ENCODE data around the gene URB1. TPM values are rescaled to one million over a fixed set of nuclear protein-coding genes. Genes with fewer than 3 reads are reported as not detected.

The URB1 gene
- total and polyA plus RNA-seq, 2 experiments from 2014 or later, result 7.7 to 44.1 TPM

DNA sequence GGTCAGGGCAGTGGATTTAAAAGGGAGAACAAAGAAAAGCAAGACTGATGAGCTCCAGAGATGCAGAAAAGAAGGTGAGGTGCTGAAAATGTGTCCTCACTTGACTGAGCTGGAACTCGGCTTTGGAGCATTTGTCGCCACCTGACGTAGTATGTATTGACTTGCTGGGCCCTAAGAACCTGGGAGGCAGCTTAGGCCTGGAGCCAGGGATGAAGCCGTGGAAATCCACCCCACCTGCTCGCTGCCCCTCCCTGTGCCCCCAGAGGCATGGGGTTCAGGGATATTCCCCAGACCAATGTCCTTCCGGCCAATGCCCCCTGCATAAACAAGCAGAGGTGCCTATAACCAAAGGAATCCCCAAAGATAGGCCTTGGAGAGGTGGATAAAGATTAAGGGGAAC, 79.8 kb downstream of the URB1 start:
- Histone ChIP-seq H3K4me2 (no peak overlapping the region), H3K4me1 (ENCODE audit: insufficient read depth) (no peaks in the 10 kb centered on the region), H3F3A (replicated peaks; ENCODE audit: low read depth) (no peaks in the 10 kb centered on the region), H3K27me3 (ENCODE audit: insufficient read depth) (no peaks in the 10 kb centered on the region), H2AFZ (no peak overlapping the region), H3K79me2 (replicated peaks; ENCODE audit: insufficient read depth) (no peaks in the 10 kb centered on the region; the same call in 1 of the 2 replicates), H4K20me1 (replicated peaks; ENCODE audit: insufficient read depth) (peaks cover 3% of the 10 kb centered on the region), H3K4me3 (no peak overlapping the region), H3K9me2 (ENCODE audit: insufficient read depth) (no peaks in the 10 kb centered on the region), H3K27ac (ENCODE audit: low read depth) (no peak overlapping the region), H3K36me3 (ENCODE audit: insufficient read depth) (peaks cover 23% of the 10 kb centered on the region)
- DNase-seq (ENCODE audit: low spot score) (no peak), ATAC-seq (no peak)
- Mint-ChIP-seq H3K4me1 (peaks cover 4% of the 10 kb centered on the region; the same call in 1 of the 3 replicates), H3K36me3 (ENCODE audit: low read depth) (peaks cover 46% of the 10 kb centered on the region), H3K9me3 (no peaks in the 10 kb centered on the region), H3K27ac (no peak overlapping the region), H3K4me3 (no peak overlapping the region), H3K27me3 (ENCODE audit: insufficient read depth, low read depth, poor library complexity) (peaks cover 5% of the 10 kb centered on the region)
- TF ChIP-seq, protein P1, sequence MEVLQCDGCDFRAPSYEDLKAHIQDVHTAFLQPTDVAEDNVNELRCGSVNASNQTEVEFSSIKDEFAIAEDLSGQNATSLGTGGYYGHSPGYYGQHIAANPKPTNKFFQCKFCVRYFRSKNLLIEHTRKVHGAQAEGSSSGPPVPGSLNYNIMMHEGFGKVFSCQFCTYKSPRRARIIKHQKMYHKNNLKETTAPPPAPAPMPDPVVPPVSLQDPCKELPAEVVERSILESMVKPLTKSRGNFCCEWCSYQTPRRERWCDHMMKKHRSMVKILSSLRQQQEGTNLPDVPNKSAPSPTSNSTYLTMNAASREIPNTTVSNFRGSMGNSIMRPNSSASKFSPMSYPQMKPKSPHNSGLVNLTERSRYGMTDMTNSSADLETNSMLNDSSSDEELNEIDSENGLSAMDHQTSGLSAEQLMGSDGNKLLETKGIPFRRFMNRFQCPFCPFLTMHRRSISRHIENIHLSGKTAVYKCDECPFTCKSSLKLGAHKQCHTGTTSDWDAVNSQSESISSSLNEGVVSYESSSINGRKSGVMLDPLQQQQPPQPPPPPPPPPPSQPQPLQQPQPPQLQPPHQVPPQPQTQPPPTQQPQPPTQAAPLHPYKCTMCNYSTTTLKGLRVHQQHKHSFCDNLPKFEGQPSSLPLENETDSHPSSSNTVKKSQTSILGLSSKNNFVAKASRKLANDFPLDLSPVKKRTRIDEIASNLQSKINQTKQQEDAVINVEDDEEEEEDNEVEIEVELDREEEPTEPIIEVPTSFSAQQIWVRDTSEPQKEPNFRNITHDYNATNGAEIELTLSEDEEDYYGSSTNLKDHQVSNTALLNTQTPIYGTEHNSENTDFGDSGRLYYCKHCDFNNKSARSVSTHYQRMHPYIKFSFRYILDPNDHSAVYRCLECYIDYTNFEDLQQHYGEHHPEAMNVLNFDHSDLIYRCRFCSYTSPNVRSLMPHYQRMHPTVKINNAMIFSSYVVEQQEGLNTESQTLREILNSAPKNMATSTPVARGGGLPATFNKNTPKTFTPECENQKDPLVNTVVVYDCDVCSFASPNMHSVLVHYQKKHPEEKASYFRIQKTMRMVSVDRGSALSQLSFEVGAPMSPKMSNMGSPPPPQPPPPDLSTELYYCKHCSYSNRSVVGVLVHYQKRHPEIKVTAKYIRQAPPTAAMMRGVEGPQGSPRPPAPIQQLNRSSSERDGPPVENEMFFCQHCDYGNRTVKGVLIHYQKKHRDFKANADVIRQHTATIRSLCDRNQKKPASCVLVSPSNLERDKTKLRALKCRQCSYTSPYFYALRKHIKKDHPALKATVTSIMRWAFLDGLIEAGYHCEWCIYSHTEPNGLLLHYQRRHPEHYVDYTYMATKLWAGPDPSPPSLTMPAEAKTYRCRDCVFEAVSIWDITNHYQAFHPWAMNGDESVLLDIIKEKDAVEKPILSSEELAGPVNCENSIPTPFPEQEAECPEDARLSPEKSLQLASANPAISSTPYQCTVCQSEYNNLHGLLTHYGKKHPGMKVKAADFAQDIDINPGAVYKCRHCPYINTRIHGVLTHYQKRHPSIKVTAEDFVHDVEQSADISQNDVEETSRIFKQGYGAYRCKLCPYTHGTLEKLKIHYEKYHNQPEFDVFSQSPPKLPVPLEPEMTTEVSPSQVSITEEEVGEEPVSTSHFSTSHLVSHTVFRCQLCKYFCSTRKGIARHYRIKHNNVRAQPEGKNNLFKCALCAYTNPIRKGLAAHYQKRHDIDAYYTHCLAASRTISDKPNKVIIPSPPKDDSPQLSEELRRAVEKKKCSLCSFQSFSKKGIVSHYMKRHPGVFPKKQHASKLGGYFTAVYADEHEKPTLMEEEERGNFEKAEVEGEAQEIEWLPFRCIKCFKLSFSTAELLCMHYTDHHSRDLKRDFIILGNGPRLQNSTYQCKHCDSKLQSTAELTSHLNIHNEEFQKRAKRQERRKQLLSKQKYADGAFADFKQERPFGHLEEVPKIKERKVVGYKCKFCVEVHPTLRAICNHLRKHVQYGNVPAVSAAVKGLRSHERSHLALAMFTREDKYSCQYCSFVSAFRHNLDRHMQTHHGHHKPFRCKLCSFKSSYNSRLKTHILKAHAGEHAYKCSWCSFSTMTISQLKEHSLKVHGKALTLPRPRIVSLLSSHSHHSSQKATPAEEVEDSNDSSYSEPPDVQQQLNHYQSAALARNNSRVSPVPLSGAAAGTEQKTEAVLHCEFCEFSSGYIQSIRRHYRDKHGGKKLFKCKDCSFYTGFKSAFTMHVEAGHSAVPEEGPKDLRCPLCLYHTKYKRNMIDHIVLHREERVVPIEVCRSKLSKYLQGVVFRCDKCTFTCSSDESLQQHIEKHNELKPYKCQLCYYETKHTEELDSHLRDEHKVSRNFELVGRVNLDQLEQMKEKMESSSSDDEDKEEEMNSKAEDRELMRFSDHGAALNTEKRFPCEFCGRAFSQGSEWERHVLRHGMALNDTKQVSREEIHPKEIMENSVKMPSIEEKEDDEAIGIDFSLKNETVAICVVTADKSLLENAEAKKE (CRISPR knock-in tag; IDR thresholded peaks at IDR 0.05), result no peak
- no peak for TF ChIP-seq NANOG (IDR thresholded peaks at IDR 0.05; ENCODE audit: borderline replicate concordance)
- TF ChIP-seq, protein P2, sequence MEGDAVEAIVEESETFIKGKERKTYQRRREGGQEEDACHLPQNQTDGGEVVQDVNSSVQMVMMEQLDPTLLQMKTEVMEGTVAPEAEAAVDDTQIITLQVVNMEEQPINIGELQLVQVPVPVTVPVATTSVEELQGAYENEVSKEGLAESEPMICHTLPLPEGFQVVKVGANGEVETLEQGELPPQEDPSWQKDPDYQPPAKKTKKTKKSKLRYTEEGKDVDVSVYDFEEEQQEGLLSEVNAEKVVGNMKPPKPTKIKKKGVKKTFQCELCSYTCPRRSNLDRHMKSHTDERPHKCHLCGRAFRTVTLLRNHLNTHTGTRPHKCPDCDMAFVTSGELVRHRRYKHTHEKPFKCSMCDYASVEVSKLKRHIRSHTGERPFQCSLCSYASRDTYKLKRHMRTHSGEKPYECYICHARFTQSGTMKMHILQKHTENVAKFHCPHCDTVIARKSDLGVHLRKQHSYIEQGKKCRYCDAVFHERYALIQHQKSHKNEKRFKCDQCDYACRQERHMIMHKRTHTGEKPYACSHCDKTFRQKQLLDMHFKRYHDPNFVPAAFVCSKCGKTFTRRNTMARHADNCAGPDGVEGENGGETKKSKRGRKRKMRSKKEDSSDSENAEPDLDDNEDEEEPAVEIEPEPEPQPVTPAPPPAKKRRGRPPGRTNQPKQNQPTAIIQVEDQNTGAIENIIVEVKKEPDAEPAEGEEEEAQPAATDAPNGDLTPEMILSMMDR (conservative IDR thresholded peaks at IDR 0.05; ENCODE audit: low read depth in 2 of 2), result no peak
- no peak for TF ChIP-seq ZNF331 (CRISPR knock-in tag; IDR thresholded peaks at IDR 0.05; ENCODE audit: low read depth)
- TF ChIP-seq, protein P3, sequence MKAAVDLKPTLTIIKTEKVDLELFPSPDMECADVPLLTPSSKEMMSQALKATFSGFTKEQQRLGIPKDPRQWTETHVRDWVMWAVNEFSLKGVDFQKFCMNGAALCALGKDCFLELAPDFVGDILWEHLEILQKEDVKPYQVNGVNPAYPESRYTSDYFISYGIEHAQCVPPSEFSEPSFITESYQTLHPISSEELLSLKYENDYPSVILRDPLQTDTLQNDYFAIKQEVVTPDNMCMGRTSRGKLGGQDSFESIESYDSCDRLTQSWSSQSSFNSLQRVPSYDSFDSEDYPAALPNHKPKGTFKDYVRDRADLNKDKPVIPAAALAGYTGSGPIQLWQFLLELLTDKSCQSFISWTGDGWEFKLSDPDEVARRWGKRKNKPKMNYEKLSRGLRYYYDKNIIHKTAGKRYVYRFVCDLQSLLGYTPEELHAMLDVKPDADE (IDR thresholded peaks at IDR 0.05), result no peak
- no peak for TF ChIP-seq ZNF114 (CRISPR knock-in tag; IDR thresholded peaks at IDR 0.05)
- TF ChIP-seq POLR2AphosphoS5 (IDR thresholded peaks at IDR 0.05; ENCODE audit: low read depth), result no peak
- no peak for TF ChIP-seq EZH2phosphoT487 (IDR thresholded peaks at IDR 0.05; ENCODE audit: unreplicated experiment)
- no peak for TF ChIP-seq CREB1 (CRISPR knock-in tag; IDR thresholded peaks at IDR 0.05; ENCODE audit: low read depth)
